Stimulated activated CD8-positive, alpha-beta memory T cell treated with anti-CD3 and anti-CD28 coated beads, Interleukin-12 subunit alpha, Interleukin-12 subunit beta, amount 100 ng/mL, for 24 hours (primary cell): ENCODE results near the gene DAPK1.

ENCODE experiments used
- DNase-seq: peaks from one replicate; pipeline ENCODE4 v3.0.0-alpha.2; 2020; ENCODE audit errors: extremely low read depth

The DAPK1 gene

DNA sequence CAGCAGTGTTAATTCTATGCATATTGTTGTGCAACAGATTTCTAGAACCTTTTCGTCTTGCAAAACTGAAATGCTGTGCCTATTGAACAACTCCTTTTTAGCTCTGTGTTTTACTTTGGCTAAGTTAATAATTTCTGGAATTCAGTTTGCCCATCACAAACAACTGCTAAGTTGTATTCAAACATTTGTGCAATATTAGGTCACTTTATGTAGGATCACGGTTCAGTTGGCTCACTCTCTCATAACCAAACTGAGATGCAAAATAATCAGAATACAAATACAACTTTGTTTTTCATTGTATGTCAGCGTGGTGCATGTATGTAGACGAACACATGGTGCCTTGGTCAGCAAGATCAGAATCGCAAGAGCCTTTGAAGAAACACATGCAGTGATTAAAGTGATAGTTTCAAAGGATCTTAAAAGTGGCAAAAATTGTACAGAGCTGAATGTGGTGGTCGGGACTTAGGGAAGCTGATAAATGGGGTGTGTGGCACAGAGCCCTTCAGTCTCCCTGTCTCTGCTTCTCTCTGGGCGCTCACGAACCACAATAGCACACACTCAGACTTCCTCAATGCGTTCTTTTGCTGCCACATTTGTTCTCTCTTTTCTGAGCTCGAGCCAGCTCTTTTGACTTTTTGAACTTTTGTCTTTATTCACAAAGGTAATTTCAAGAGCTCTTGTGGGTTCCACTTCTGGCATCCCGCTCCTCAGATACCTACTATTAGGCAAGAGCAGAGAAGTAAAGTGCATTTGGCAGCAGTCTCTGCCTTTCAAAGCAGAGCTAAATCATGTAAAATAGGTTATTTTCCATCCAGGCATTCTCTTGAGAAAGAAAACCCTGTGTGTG, 115.8 kb downstream of the DAPK1 start:
- no peak for DNase-seq

DNA sequence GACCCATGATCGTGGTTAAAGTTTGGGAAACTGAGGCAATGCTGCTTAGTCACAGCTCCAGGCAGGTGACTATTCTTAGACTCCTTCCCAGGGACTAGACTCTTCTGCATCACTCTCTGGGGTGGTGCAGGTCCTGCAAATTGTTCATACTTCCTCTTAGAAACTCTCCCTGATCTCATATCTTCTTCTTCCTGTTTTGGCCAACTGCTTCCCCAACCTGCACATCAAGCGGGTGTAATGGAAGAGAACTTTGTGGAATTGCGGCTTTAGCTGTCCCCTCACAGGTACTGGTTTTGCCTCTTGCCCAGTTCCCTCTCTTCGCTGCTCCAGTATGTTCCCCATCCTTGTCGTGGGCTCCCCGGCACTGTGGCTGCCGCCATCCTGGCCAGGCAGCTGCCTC, 116.7 kb downstream of the DAPK1 start:
- no peak for DNase-seq

DNA sequence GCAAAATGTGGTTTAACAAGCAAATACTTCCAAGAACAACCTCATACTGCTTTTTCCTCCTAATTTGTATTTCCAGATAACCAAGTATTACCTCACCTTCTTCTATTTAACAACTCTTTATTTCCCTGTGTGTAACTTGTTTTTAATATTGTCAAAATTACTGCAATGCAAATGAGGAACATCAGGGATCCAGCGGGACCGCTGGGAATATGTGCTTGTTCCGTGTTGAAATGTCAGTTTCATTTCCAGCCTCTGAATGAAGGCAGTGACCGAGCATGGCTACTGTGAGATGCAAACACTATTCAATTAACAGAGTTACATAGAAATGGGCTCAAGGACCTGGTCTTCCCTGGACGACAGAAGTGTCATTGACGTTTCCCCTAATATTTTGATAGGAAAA, 117.5 kb downstream of the DAPK1 start:
- DNase-seq: no peak

DNA sequence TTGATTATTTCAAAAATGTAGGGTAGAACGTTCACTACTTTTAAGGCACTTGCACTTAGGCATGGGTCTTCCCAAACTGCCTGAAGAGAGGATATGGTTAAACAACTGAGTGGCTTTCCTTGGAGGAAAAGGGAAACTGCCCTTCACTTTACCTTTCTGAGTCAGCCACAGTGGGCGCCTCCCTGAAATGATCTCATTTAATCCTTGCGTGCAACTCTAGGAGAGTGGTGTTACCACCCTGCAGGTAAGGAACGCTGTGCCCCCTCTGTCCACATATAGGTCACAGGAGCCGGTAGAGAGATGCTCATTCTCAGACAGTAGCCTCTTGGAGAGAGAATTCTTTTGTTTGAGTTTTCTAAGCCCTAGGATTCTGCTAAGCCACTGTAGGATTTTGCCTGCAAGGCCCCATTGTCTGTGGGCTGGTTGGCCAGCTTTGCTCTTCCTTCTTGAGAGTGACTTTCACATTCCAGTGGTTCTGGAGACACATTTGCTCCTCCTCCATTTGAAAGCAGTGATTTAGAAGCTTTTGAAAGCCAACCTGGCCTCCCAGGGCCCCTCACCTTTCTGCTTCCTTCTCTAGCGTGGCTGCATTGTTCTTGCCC, 118.0 kb downstream of the DAPK1 start:
- no peak for DNase-seq

DNA sequence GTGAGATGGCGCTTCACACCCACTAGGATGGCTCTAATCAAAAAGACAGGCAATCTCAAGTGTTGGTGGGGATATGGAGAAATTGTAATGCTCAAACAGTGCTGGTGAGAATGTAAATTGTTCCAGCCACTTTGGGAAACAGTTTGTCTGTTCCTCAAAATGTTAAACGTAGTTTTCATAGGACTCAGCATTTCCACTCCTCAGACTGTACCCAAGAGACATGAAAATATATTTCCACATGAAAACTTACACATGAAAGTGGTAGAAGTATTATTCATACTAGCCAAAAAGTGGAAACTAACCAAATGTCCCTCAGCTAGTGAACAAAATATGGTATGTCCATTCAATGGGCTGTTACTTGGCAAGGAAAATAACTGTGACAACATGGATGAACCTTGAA, 120.6 kb downstream of the DAPK1 start:
- DNase-seq: no peak

DNA sequence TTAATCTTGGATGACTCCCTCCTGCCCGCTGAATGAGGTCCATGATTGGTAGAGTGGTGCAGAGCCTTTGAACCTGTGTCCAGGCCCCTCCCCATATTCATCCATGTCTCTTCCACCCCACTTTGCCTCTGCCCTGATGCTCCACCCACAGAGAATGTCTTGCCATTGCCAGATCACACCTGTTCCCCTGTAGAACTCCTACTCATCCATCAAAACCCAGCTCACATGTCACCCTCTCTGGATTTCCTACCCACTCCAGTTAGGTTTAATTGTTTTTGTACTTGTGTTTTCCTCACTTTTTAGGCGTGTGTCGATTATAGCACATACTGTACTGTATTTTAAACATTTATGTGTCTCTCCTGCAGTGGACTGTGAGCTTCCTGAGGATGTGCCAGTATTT, 121.3 kb downstream of the DAPK1 start:
- no peak for DNase-seq

DNA sequence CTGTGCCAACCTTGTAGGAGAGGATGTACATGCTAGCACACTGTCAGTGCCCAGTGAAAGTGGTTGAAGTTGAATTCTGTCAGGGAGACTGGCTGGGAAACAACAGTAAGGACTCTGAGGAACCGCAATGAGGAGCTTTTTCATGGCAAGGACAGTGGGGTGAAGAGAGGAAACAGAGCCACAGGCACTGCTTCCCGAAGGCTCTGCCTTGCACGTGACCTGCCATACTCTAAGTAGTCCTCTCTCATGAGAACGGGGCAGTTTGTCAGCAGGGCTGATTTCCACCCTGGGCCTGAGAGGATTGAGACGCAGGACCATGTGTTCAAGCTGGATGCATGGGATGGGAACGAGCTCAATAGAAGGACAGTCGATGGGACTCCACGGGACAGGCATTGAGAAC, 121.7 kb downstream of the DAPK1 start:
- DNase-seq: no peak

DNA sequence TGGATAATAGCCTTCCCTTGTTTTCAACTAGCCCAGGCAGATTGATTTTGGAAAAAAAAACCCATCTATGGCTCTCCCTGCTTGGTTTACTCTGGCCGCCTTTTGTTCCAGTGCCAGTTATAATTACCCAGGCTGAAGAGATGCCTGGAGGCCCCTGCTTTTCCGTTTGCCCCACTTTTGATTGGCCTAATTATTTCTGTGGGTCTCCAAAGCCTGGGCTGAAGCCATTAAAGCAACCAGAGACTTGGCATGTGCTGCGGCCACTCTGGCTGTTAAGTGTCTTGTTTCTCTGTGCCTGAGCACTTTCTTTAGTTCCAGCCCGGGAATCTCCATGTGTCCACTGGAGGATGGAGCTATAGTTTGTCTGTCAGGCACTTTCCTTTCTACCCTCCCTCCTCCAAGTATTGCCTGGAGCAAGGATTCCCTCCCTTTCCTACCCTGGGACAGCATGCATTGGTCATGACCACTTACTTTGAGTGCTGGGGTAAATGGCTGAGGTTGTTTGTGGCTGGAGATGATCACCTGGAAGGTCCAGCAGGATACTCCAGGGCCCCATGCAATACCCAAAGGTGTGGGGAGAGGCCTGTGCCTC, 123.2 kb downstream of the DAPK1 start:
- no peak for DNase-seq

DNA sequence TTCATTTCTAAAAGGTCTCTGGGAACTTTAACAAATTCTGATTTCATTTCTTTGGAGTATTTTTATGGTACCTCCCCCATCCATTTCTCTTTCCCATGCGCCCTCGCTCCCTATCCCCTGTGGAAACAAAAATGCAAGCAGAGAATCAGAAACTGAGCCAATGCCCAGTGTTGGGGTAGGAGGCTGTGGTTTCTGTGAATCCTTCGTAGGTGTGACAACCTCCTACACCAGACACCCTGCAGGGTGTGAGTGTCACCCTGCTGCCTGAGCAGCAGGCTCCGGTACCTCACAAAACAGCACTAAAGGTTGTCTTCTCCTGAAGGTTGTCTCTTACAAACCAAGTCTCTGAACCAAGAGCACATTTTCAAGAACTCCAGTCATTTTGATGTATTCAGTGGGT, 124.4 kb downstream of the DAPK1 start:
- DNase-seq: no peak

DNA sequence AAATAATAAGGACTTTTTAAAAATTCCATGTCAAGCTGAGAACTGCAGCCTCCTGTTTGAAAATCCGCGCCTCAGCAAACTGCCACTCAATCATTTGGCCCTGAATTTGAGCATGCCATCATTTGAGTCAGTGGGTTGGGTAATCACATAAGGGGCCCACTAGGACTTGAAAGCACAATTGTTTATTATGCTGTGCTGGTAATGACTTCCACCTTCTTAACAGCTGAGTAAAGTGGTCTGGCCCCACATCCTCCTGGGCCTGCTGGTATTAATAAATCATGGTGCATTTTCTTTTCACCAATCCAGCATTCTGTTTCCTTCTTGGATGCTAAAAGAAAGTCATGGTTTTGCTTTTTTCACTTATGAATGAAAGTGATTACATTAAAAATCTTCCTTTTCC, 125.3 kb downstream of the DAPK1 start:
- no peak for DNase-seq

DNA sequence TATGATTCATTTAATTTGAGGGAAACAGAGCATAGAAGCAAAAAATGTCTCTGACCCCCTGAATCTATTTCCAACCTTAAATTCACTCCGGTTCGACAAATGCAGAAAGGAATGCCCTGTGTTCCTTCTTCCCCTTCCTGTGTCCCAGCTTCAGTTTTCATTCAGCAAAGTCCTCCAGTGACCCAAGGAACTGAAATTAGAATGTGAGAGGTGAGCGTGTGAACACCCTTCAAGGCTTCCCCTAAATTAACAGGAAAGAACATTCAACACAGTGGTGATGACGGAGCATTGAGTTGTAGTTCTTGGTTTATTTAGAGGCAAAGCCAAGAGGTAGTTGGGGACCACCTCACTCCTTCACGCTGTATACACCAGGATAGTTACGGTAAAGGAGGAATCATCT, 130.7 kb downstream of the DAPK1 start:
- DNase-seq: no peak

DNA sequence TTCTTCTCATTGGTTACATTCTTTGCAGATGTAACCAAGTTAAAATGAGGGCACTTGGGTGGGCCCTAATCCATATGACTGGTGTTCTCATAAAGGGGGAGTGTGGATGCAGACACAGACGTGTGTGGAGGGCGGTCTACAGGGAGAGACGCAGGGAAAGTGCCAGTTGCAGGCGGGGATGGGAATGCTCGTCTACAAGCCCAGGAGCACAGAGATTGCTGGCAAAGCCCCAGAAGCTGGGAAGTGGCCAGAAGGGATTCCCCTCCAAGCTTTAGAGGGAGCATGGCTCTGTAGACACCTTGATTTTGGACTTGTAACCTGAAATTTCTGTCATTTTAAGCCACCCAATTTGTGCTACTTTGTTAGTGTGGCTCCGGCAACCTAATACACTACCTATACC, 131.4 kb downstream of the DAPK1 start:
- DNase-seq: no peak

DNA sequence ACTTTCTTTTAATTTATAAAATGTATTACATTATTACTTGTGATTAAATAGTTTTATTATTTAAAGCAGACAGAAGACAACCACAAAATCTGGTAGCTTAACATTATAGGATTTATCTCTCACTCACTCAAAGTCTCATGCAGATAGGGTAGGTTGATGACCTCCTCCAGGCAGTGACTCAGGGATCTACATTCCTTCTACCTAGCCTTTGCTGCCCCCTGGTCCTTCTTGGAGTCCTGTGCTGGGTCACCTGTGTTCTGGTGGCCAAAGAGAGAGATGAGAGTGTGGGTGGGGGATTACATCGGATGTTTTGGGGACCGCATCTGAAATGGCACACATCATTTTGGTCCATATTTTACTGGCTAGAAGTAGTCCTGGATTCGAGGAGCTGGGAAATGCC, 132.6 kb downstream of the DAPK1 start:
- DNase-seq: no peak

DNA sequence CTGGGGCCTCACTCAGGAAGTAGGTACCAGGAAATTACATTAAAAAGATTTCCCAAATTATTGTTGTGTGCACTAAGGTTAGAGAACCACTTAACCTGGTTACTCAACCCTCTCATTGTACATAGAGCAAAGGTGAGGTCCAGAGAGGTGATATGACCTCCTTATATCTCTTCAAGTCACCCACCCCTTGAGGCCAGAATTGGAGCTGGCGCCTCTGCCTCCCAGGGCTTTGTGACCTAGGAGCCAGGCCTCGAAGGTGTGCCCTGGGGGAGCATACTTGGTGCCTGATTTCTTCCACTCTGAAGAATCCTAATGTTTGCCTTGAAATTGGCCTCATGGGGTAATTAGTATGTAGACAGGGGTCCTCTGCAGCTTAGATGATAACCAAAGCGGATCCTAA, 133.2 kb downstream of the DAPK1 start:
- DNase-seq: no peak

DNA sequence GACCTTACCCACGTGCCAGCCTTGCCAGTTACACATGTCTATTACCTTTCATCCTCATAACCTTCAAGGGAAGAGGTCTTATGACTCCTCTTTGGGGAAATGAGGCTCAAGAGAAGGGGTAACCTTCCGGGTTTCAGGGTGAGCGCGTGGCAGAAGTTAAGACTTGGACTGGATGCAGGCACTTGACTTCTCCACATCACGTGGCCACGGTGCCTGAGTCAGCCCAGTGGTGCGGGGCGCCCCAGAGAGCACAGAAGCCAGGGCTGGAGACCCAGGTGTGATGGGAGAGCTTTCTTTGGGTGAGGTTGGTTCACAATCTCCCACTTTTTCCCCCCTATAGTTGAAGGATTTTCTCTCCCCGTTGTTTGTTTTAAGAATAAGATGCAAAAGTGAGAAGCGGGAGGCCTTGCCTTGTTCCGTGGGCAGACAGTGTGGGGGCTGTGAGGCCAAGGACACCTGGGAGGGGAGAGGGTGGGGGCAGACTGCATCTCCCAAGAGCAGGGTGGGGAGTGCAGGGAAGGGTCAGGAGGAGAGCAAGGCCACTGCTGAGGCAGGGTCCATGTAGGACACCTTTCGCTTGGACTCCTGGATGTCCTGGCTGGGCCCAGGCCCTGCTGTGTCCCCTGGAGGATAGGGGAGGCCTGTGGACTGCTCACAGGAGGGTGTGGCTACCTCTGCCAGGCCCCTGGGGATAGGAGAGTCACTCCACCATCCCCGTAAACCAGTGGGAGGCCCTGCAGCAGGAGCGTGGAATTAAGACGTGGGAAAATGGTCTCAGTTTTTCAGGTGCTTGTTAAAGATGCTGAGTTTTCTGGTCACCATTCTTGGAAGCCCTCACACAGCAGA, 138.2 kb downstream of the DAPK1 start:
- no peak for DNase-seq

DNA sequence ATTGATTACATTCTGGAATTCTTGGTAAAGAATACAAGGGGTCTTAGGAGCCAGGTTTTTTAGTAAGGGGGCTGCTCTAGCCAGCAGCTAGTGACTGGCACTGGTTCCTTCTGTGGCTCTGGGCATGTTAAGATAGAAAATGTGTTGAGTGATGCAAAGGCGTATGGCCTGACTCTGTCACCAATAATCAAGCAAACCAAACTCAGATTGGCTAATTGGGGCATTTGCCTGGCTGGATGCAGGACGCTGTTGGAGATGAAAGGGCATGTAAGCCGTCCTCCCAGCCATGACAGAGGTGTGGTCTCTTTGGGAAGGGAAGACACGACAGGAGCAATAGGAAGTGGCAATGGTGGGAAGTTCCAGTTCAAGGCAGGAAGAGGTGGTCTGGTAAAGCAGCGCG, 140.6 kb downstream of the DAPK1 start:
- no peak for DNase-seq

DNA sequence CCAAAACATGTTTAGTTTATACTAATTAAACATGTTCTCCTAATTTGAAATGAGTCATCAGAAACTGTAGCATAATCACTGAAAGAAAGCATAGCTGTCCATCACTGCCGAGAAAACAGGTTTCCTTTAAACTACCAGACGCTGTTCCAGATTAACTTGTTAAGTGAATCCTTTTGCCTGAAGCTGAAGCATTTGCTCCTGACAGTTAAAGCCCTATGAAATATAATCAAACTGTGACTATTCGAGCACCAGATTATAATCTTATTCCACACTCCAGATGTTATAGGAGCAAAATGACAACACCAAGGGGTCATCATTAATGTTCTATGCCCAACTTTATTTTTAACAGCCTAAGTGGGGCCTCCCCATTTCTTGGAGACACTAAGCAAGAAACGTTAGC, 142.3 kb downstream of the DAPK1 start:
- no peak for DNase-seq

DNA sequence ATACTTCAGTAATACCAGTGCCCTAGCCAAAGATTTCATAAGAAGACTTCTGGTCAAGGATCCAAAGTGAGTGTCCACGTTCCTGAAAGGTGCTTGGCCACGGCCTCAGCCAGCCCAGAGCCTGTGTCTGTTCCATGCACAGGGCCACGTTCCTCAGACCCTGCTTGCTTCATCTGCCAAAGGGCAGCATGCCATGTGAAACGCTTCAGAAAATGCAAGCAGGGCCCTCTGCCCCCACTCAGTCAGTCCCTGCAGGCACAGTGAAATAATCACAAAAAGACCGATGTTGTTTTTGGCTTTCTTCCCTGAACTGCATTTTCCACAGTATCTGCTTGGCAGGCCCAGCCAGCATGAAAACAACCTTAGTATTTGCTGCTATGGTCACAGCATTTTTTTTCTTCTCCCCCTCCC, 142.7 kb downstream of the DAPK1 start:
- DNase-seq: no peak

DNA sequence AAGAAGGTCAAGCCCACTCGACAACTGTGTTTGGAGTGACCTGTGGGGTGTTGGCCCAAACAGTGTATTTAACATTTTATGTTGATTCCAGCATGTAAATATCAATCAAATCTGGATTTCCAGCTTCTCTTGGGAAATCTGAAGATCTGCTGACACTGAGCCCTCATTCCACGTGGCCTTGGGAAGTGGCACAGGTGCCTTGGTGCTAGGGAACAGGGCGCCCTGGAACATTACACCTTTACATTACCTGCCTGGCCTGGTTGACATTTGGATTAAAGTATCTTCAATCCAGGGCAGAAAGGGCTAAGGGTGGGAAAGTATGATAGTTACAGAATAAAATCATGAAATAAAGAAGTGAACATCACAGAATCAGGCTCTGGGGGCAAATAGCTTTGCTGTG, 143.4 kb downstream of the DAPK1 start:
- DNase-seq: no peak

DNA sequence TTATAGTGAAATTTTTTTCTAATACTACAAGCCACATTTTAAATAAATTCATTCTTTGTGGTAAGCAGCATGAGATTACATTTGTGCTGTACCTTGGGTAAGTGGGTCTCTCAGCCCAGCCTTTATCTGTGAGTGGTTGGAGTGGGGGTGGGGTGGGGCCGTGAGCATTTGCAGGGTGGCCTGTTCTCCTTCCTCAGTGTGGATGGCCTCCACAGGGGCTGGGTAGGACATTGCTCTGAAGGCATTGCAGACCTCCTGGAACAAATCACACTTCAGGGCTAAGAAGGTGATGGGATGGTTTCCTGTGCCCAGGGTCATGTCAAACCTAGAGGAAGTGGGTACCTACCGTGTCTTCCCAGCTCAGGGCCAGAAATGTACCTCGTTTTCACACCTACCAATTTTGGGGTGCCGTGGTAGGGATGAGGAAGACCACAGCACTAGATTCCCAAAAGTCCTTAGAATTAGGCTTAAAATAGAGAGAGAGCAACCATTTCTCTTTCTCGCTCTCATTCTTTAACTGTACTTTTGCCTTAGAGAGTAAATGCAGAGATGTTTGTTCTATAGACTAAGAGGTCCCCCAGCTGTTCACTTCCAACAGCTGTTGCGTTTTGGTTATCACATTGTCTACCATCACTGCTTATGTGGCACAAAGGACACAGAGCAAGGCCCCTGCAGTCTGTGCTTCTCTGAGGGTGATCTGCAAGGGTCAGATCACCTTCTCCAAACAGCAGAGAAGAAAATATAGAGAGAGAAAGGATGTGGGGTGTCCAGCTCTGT, 144.9 kb downstream of the DAPK1 start:
- no peak for DNase-seq

DNA sequence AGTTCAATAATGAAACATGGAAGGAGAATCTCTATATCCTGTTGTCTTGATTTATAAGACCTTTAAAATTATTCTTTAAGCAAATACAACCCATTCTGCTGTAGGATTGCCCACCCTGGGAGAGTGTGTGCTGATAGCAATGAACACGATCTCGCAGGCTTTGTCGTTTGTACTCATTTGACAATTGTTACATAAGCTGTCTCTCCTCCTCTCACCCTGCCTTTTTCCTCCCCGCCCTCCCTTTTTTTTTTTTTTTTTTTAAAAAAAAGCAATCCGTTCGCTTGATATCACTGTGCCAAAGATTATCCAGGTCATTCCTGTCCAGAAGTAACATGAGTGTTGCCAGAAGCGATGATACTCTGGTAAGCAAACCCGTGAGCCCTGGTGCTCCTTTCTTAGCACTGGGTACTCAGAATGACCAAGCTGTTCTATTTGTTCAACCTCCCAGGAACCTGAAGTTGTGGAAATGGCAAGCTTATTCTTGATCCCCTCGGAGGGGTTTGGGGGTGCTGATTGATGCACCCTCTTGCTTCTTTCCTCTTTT, 145.5 kb downstream of the DAPK1 start:
- no peak for DNase-seq
